Measurements from ENCODE around the gene NUDT21. TPM values are rescaled to one million over a fixed set of nuclear protein-coding genes. Genes with fewer than 3 reads are reported as not detected.

NUDT21 gene
- total RNA-seq, 6 experiments from 2014 or later, result 26.2 to 35.8 (median 30.3) TPM

DNA sequence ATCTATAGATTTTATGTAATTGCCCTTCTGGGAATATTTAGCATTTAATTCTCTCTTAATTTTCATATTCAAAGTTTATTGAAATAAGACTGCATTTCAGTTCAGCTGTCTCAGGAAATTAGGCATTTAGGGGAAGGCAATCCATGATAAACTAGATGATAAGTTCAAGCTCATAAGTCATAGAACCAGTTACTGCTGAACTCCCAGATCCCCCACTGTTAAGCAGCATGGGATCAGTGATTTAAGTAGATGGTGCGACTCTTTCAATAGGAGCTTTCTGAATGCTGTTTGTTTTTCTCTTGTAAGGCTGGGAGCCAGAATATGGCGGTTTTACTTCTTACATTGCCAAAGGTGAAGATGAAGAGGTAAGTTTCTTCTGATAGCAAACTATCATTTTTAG lies 24.1 kb upstream of the NUDT21 start:
- no peaks in the 10 kb centered on the region for H3K27me3 ChIP-seq
- TF ChIP-seq POLR2A (IDR thresholded peaks at IDR 0.05), result no peak
- TF ChIP-seq, protein P1, sequence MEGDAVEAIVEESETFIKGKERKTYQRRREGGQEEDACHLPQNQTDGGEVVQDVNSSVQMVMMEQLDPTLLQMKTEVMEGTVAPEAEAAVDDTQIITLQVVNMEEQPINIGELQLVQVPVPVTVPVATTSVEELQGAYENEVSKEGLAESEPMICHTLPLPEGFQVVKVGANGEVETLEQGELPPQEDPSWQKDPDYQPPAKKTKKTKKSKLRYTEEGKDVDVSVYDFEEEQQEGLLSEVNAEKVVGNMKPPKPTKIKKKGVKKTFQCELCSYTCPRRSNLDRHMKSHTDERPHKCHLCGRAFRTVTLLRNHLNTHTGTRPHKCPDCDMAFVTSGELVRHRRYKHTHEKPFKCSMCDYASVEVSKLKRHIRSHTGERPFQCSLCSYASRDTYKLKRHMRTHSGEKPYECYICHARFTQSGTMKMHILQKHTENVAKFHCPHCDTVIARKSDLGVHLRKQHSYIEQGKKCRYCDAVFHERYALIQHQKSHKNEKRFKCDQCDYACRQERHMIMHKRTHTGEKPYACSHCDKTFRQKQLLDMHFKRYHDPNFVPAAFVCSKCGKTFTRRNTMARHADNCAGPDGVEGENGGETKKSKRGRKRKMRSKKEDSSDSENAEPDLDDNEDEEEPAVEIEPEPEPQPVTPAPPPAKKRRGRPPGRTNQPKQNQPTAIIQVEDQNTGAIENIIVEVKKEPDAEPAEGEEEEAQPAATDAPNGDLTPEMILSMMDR (IDR thresholded peaks at IDR 0.05), result no peak
- peaks cover 0 to 79% (median 31%) of the 10 kb centered on the region in 4 donors for H3K36me3 ChIP-seq
- H3K27ac ChIP-seq, result no peak overlapping the region
- 92% methylated on average over 2 of the region's 2 CpGs for WGBS (ENCODE audit: insufficient coverage, low coverage, low lambda C conversion rate, missing lambda C conversion rate)
- no peak overlapping the region for H3K4me3 ChIP-seq
- DNase-seq, result no peak
- intact Hi-C loops (cut with DNase I), result no loop called here
- no peak for ATAC-seq
- no peaks in the 10 kb centered on the region for H3K4me1 ChIP-seq
- no peaks in the 10 kb centered on the region for H3K9me3 ChIP-seq

DNA sequence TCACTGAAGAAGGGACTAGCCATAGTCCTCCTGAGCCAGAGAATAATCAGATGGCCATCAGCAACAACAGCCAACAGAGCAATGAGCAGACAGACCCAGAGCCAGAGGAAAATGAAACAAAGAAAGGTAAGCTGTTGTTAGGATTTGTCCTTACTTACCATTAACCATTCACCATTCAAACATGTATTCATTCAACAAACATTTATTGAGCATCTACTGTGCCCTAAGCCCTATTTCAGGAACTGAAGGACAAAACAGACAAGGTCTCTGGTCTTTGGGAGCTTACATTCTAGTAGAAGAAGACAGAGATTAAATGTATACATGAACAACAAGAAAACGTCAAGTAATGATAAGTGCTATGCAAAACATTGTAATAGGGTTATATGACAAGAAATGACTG lies 19.5 kb upstream of the NUDT21 start:
- H3K36me3 ChIP-seq, result peaks cover 6 to 98% (median 39%) of the 10 kb centered on the region in 4 donors
- ATAC-seq (no peak), DNase-seq (no peak)
- H3K4me1 ChIP-seq, result no peaks in the 10 kb centered on the region
- intact Hi-C loops (cut with DNase I), result no loop called here
- TF ChIP-seq POLR2A (IDR thresholded peaks at IDR 0.05), result no peak
- TF ChIP-seq, protein P1 (IDR thresholded peaks at IDR 0.05), result no peak
- no peaks in the 10 kb centered on the region for H3K9me3 ChIP-seq
- 89% methylated on average over 1 of the region's 1 CpG for WGBS (ENCODE audit: insufficient coverage, low coverage, low lambda C conversion rate, missing lambda C conversion rate)
- no peaks in the 10 kb centered on the region for H3K27me3 ChIP-seq
- no peak overlapping the region for H3K27ac ChIP-seq
- H3K4me3 ChIP-seq, result no peak overlapping the region

DNA sequence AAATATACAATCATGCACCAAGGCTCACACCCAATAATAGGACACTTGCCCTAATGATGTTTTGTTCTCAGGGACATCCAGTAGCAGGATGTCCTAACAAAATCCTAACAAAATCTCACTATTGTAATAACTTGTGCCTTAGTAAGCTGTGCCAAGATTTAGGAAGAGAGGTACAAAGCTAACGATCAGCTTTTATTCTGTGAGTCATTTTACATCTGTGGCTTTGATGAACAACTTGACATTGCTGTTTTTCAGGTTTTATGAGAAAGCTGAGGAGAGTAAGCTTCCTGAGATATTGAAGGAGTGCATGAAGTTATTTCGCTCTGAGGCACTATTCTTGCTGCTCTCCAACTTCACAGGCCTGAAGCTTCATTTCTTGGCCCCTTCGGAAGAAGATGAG lies 19.1 kb upstream of the NUDT21 start:
- Histone ChIP-seq H3K27ac (no peak overlapping the region), H3K4me3 (no peak overlapping the region), H3K9me3 (no peaks in the 10 kb centered on the region), H3K4me1 (no peaks in the 10 kb centered on the region), H3K27me3 (no peaks in the 10 kb centered on the region), H3K36me3 (peaks cover 6 to 98% (median 38%) of the 10 kb centered on the region in 4 donors)
- DNase-seq, result no peak
- WGBS (ENCODE audit: insufficient coverage, low coverage, low lambda C conversion rate, missing lambda C conversion rate), result 85% methylated on average over 3 of the region's 3 CpGs
- TF ChIP-seq POLR2A (IDR thresholded peaks at IDR 0.05), result no peak
- TF ChIP-seq, protein P1 (IDR thresholded peaks at IDR 0.05), result no peak
- intact Hi-C loops (cut with DNase I), result no loop called here
- ATAC-seq, result no peak

DNA sequence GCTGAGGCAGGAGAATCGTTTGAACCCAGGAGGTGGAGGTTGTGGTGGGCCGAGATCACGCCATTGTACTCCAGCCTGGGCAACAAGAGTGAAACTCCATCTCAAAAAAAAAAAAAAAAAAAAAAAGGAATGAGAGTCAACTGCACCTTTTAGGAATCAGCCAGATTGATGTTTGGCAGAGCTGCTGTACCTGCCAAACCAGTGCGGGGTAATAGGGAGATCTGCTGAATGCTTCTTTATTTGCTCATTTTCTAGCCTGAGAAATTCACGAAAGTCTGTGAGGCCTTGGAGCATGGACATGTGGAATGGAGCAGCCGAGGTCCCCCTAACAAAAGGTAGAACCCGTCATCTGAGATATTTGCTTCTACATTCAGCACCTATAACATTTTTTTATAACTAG lies 18.6 kb upstream of the NUDT21 start:
- H3K9me3 ChIP-seq, result no peaks in the 10 kb centered on the region
- H3K27me3 ChIP-seq, result no peaks in the 10 kb centered on the region
- no peak for TF ChIP-seq POLR2A (IDR thresholded peaks at IDR 0.05)
- TF ChIP-seq, protein P1 (IDR thresholded peaks at IDR 0.05), result no peak
- H3K4me3 ChIP-seq, result no peak overlapping the region
- no peak for ATAC-seq
- H3K4me1 ChIP-seq, result no peaks in the 10 kb centered on the region
- intact Hi-C loops (cut with DNase I), result no loop called here
- H3K36me3 ChIP-seq, result peaks cover 6 to 93% (median 36%) of the 10 kb centered on the region in 4 donors
- H3K27ac ChIP-seq, result no peak overlapping the region
- DNase-seq, result no peak
- 98% methylated on average over 6 of the region's 7 CpGs for WGBS (ENCODE audit: insufficient coverage, low coverage, low lambda C conversion rate, missing lambda C conversion rate)

DNA sequence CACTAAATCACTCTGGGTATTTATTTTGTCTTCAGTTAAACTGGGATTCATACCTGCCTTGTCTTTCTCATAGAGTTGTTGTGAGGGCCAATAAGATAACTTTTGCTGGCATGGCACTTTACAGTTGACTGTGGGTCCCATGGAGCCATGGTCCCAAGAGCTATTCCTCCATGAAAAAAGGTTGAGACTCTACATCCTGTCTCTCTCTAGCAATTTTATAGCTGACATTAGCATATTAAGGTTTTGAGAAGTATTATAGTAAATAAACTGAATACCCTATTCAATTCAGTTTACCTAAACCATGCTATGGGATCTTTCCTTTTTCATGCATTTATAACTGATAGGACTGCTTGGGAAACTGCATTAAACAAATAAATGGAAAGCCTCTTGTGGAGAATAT lies 17.7 kb upstream of the NUDT21 start:
- ATAC-seq (no peak), DNase-seq (no peak)
- intact Hi-C loops (cut with DNase I), result no loop called here
- H3K9me3 ChIP-seq, result no peaks in the 10 kb centered on the region
- H3K27ac ChIP-seq, result no peak overlapping the region
- H3K27me3 ChIP-seq, result no peaks in the 10 kb centered on the region
- no peaks in the 10 kb centered on the region for H3K4me1 ChIP-seq
- no peak overlapping the region for H3K4me3 ChIP-seq
- peaks cover 6 to 83% (median 35%) of the 10 kb centered on the region in 4 donors for H3K36me3 ChIP-seq
- TF ChIP-seq, protein P1 (IDR thresholded peaks at IDR 0.05), result no peak
- TF ChIP-seq POLR2A (IDR thresholded peaks at IDR 0.05), result no peak
